Superior temporal gyrus (tissue), 1 donor: ENCODE measurements around the gene BCAT1.
"Not testable (repeated sequence)": the region's sequence is repeated elsewhere in the genome, so short reads cannot be mapped to it uniquely, and the experiment has no call there.

Source experiments
- DNase-seq: peaks from one replicate; pipeline ENCODE4 v3.0.0-alpha.2; 2016; ENCODE audit errors: extremely low spot score

The BCAT1 gene

DNA sequence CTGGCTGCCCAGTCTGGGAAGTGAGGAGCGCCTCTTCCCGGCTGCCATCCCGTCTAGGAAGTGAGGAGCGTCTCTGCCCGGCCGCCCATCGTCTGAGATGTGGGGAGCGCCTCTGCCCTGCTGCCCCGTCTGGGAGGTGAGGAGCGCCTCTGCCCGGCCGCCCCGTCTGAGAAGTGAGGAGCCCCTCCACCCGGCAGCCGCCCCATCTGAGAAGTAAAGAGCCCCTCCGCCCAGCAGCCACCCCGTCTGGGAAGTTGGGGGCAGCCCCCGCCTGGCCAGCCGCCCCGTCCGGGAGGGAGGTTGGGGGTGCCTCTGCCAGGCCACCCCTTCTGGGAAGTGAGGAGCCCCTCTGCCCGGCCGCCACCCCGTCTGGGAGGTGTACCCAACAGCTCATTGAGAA is 22.8 kb downstream of the BCAT1 start:
- not testable (repeated sequence) for DNase-seq

DNA sequence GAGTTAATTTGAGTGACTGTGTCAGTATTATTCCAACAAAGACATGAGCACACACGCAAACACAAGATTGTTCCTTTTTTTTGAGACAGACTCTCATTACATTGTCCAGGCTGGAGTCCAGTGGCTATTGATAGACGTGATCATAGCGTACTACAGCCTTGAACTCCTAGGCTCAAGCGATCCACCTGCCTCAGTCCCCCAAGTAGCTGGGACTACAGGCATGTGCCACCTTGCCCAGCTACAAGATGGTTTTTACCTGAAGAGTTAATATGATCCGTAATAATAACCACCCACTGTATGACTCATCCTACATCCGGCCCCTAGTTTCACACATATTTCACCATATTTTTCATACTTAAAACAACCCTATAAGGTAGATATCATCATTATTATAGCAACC is 26.8 kb downstream of the BCAT1 start:
- no peak for DNase-seq

DNA sequence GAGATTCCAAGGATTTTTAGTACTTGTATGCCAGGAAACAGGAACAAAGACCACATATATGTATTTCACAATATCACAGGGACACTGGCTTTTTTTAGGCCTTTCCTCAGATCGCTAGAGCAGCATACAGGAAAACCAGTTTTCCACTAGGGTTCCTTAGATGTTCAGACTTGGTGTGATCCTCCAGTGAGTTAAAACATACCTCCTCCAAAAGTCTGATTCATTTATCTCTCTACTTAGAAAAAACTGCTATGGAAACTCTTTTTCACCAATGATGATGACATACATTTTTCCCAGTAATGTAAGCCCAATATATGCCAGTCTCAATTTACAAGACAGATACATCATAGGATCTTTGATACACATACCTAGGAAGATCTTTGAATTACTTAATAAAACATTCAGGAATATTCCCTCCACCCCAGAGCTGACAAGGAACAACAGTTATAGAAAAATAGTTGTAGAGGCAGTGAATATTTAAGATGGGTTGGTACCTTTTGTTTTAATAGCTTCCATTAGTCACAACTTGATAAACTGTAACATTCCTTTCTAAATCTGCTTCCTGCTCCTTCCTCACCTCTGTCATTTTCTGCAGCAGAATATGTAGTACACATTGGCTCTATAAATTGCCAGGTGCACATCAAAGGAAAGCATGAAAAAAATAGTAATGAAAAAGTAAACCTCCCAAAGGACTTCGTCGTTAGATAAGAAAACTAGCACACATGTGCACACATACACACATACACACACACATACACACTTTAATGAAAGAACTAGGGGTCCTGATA is 27.5 kb downstream of the BCAT1 start:
- no peak for DNase-seq

DNA sequence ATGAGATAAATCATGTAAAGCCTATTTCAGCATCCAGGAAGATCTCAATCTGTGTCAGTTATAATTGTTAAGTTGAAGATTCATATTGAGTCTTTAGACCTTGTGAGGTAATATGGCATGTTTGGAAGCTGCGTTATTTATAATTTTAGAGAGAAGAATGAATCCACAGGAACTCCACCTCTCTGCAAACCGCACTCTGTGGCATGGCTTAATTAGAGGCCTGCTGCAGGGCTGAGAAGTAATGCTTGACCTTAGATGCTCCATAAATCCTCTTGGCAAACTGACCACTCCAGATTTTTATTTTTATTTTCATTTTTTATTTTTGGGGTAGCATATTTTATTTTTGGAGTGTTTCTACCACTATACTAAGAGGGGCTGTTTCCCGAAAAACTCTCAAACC is 28.8 kb downstream of the BCAT1 start:
- DNase-seq = no peak

DNA sequence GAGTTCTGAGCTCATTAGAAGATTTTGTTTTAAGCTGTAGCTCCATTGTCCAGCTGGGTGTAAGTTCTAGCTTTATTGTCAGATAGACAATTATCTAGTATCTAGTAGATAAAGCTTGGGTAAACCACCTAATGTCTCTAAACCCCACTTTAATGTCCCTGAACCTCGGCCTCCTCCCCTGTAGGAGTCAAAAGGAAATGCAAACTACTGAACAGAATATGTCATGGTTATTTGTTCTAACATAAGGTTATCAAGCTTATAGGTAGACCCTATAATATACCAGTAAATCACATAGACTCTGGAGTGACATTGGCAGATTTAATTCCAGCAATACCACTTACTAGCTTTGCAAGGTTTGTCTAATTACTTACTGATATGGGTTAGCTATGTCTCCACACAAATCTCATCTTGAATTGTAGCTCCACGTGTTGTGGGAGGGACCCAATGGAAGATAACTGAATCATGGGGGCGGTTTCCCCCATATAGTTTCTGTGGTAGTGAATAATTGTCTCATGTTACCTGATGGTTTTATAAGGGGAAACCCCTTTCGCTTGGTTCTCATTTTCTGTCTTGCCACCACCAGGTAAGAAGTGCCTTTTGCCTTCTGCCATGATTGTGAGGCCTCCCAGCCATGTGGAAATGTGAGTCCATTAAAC is 29.4 kb downstream of the BCAT1 start:
- no peak for DNase-seq

DNA sequence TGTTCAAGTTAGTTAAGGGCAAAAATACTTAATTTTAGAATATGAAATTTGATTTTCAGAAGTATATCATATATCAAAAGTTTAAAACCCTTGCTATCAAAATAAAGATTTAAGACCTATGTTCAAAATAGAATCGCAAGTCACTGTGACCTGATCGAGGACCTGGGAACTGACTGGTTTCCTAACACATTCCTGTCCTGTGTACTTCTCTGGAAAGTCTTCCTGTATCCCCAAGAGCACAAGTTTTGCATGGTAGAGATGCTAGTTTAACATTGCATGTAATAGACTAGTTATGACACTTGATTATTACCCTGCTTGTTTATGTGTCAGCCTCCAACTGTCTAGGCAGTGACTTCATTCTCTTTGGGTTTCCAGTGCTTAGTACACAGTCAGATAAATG is 30.3 kb downstream of the BCAT1 start:
- no peak for DNase-seq

DNA sequence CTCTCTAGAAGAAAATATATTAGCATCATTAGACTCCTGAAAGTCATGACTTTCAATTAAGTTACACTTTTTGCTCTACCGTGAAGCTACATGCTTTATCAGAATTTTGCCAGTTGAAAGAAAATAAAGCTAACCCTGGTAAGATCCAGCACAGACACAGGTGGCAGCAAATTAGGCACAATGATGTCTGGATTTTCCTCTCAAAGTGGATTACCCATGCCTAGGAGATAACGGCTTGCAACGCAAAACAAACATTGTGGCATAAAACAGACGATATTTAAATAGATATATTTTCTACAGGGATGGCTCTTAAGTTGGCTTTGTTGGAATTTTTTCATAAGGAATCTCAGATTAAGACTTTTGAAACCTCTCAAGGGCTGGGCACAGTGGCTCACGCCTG is 33.4 kb downstream of the BCAT1 start:
- no peak for DNase-seq

DNA sequence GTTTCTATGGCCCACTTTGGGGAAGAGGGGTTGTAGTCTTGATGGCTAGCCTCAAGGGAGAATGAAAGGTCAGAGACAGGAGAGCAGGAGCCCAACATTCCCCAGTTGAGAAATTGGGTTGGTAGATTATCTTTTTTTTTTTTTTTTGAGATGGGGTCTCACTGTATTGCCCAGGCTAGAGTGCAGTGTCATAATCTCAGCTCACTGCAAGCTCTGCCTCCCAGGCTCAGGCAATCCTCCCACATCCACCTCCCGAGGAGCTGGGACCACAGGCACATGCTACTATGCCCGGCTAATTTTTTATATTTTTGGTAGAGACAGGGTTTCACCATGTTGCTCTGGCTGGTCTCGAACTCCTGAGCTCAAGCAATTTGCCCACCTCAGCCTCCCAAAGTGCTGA is 34.9 kb downstream of the BCAT1 start:
- no peak for DNase-seq

DNA sequence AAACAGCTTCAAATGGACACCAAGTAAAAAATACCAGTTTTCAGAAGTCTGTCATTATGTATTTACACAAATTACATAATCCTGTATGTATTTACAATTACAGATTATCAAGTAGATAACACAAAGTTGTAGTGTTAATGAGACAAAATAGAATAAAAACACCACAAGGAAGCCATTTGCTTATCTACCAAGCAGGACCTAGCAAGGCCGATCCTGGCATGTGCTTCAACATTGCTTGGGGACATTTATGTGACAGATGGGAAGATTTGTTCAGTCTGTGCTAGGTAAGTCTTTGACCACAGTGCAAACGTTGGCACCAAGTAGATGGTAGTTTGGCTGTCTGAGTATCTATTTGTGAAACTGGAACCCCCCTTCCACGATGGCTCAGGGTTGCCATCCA is 35.8 kb downstream of the BCAT1 start:
- no peak for DNase-seq

DNA sequence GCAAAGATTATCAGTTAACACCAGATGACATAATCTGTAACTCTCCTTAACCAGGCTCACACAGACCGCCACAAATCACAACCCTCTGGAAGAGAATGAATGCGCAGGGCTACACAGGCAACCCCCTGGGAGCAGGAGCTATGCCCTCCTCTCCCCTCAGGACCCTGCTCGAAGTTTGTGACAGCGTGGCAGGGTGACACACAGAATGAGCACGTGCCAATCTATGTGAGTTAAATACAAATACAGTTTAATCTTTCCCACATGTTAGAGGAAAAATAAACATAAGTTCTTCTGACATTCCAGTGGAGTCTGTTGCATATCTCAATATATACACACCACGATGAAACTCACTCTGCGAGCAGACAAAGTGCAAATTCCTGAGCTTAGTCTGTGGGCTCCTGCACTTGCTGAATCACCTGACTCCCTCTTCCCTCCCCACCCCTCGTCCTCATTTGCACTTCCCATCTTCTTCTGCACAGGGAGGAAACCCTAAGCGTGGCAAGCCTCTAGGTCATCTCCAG is 37.6 kb downstream of the BCAT1 start:
- DNase-seq = no peak

DNA sequence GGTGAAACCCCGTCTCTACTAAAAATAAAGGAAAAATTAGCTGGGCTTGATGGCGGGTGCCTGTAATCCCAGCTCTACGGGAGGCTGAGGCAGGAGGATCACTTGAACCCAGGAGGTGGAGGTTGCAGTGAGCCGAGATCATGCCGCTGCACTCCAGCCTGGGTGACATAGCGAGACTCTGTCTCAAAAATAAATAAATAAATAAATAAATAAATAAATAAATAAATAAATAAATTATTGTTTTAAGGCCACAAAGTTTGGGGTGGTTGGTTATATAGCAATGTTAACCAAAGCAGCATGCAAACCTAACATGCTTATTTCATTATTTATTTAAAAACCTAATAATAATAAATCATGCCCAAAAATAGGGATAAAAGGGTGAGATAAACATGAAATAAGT is 38.7 kb downstream of the BCAT1 start:
- not testable (repeated sequence) for DNase-seq

DNA sequence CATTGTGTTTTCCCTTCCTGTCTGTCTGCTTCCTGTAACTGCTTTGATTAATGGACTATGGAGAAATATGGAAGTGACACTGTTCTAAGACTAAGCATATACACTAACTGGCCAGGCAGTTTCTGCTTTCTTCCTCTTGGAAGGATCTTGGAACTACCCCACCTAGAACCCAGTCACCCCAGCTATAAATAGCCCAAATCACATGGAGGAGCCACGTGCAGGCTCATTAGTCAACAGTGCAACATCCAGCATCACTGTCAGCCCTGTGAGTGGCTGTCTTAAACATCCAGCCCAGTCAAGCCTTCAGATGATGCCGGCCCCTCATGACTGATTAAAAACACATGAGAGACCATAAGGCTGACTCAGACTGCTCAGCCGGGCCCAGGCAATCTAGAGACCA is 39.2 kb downstream of the BCAT1 start:
- no peak for DNase-seq

DNA sequence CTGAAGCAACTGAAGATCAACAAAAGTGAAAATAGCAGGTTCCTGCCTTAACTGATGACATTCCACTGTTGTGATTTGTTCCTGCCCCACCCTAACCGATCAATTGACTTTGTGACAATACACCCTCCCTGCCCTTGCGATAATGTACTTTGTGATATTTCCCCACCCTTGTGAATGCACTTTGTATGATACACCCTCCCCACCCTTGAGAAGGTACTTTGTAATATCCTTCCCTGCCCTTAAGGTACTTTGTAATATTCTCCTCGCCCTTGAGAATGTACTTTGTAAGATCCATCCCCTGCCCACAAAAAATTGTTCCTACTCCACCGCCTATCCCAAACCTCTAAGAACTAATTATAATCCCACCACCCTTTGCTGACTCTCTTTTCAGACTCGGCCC is 41.4 kb downstream of the BCAT1 start:
- no peak for DNase-seq

DNA sequence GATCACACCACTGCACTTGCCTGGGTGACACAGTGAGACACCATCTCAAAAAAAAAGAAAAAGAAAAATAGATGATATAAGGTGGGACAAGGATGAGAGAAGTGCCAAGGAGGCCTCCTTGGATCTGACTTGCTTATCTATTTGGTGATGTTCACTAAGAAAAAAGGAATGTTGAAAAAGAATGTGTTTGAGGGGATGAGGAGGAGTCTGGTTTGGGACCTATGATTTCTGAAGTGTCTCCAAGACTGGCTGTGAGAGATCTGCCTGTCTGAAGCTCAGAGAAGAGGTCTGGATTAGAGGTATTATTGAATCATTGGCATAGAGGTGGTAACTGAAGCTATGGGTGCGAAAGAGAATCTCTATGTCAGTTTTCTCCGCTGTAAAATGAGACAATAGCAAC is 42.8 kb downstream of the BCAT1 start:
- DNase-seq = no peak

DNA sequence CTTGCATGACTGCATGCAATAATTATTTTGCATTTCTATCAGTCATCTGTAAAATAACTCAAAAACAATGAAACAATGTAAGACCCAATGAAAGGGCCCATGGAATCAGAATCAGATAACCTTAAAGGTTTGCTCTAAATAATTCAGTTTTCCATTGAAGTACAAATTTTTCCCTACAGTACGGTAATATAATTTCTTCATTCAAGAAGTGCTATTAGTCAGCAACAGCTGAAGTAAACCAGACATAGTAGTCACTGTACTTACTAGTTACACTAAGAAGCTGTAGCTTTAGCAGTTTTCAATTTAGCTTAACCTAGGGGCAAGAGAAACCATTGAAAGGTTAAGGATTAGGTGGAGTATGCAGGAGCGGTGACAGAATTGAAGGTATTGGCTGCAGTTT is 43.5 kb downstream of the BCAT1 start:
- no peak for DNase-seq

DNA sequence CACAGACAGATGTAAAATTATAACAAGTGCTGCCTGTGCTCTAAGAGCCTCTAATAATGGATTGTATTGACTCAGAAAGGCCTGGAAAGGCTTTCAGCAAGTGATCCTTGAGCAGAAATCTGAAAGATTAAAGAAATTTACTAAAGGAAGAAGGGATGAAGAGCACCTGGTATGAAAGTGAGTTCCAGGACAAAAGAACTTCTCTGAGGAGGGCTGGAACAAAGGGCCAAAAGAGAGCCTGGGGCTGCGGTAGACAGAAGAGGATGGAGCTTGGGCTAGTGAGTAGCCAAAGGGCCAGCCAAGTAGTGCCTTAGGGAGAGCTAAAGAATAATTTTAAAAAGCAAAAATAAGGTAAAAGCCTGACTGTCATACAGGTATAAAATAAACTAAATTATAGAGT is 44.0 kb downstream of the BCAT1 start:
- DNase-seq = no peak

DNA sequence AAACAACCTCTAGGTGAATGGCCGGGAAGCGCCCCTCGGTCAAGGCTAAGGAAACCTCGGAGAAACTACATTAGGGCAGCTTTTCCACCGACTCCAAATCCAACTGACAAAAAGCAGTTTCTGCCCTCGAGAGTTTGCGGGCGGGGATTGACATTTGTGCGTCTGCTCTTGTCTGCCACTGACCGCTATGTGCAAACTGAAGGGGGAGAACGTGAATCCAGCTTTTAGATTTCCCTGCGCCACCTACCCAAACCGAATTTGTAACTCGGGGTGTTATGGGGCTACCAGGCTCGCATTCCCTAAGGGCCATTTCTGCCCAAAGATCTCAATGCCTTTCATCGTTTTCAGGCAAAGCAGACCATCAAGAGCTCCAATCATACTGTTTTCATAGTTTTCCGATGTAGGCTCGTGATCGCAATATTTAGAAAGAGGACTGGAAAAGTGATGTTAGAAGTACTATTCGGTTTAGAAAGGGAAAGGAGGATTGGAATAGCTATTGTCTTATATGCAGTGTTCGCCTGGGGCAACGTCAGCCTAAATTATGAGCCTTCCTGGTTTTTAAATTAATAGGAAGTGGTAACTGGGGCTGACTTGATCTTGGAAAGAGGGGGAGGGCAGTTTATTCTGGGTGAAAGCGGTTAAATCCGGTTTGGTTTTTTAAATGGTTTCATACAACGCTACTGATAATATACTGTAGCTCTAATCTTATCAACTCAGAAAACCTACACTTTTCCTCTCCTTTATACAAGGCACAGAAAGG is 45.4 kb downstream of the BCAT1 start:
- DNase-seq = peak; percentile 72

DNA sequence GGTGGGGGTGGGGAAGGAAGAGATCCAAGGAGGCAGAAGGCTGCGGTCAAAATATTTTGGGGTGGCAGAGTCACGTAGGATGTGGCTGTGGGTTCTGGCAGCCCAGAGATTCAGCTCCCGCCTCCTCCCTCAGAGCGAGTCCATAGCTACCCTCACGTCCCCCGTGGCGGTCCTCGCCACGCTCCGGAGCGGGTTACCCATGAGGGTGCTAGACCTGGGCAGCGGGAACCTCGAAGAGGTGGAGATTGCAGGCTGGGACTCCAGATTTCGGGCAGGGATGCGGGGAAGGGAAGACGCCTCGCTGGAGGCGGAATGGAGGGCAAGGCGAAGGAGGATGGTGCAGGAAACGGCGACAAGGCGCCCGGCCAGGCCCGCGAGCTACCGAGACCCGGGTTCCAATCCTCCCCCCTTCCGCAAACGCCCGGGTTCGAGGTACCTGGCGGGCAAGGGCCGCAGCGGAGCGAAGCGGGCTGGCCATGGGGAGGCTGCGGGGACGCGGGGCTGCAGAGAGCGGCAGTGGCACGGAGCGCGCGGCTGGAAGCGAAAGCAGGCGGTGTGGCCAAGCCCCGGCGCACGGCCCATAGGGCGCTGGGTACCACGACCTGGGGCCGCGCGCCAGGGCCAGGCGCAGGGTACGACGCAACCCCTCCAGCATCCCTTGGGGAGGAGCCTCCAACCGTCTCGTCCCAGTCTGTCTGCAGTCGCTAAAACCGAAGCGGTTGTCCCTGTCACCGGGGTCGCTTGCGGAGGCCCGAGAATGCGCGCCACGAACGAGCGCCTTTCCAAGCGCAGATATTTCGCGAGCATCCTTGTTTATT is 46.2 kb downstream of the BCAT1 start:
- peak; percentile 49 for DNase-seq

DNA sequence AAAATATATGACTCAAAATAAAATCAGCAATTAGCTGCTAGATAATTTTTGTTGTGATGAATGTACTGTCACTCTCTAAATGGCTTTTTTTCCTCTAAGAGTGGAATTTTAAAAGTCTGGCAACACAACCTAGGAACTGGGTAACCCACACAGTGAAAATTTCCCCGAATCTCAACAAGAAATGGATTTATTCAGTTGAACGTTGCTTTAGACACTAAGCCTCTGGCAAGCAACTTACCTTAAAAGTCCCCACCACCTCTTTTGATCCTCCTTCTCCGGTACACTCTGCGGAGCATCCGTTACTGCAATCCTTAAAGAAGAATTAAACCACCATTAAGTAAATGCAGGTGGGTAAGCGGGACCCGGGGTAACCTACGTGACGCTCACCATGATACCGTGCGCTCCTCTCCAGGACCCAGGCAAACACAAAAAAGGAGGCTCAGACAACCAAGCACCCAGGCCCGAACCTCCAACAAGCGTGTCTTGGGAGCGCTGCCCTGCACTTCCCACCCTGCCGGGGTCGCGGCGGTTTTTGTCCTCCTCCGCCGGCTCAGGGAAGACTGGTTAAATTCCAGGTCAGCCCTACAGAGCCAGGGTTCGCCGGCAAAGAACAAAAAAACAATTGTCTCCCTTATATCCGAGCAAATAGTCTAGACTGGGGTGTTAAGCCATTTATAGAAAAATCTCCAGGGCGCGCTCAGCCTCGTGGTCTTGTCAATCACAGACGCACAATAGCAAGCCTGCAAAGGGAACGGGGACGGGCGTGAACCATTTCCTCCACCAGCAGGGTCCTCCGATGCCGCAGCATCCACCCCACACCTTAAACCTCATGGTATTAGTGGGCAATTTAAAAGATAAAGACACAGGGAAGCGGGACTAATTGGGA is 47.1 kb downstream of the BCAT1 start:
- peak; percentile 80 for DNase-seq

DNA sequence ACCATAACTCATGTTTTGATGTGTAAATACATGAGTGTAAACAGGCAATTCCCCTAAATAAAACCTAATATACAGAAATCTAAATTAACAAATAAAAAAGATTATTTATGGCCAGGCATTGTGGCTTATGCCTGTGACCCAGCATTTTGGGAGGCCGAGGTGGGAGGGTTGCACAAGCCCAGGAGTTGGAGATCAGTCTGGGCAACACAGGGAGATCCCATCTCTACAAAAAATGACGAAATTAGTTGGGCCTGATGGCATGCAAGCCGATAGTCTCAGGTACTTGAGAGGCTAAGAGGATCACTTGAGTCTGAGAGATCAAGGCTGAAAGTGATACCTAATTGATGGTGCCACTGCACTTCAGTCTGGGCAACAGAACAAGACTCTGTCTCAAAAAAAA is 48.7 kb downstream of the BCAT1 start:
- no peak for DNase-seq
